H1 (cell line): ENCODE measurements around the gene ANKFN1.

Experiments
- CREB1 ChIP-seq: IDR thresholded peaks from 2 replicates; pipeline ENCODE4 v1.6.1; 2012; ENCODE audit warnings: inconsistent platforms
- EP300 ChIP-seq, 2 experiments: IDR thresholded peaks; 1 replicate in 1 of 2; 2 replicates in 1 of 2; pipeline ENCODE4 v1.6.1; 2011 to 2012; ENCODE audit warnings: low read depth in 2 of 2, low read length in 2 of 2, mild to moderate bottlenecking in 2 of 2, borderline replicate concordance in 1 of 2, inconsistent platforms in 1 of 2, moderate library complexity in 1 of 2
- EZH2 ChIP-seq: fragments of 200-600 bp; sonication (generic); IDR thresholded peaks from 2 replicates; pipeline ENCODE4 v1.7.1; 2012; ENCODE audit warnings: low read depth, mild to moderate bottlenecking, moderate library complexity, low read length, inconsistent platforms; ENCODE audit not compliant: severe bottlenecking
- KDM5A ChIP-seq: fragments of 200-600 bp; IDR thresholded peaks from 2 replicates; pipeline ENCODE4 v1.7.1; 2012; ENCODE audit warnings: mild to moderate bottlenecking, low read length, inconsistent platforms, mixed read lengths
- NRF1 ChIP-seq: IDR thresholded peaks from 2 replicates; pipeline ENCODE4 v1.6.1; 2011; ENCODE audit warnings: mild to moderate bottlenecking, low read depth, low read length, improper control_type of control experiment
- POLR2A ChIP-seq, 2 experiments: IDR thresholded peaks; 1 replicate in 1 of 2; 2 replicates in 1 of 2; pipeline ENCODE4 v1.6.1; 2011; ENCODE audit warnings: low read depth in 2 of 2, low read length in 2 of 2, mild to moderate bottlenecking in 2 of 2; ENCODE audit errors: control extremely low read depth in 1 of 2
- POLR2AphosphoS5 ChIP-seq: IDR thresholded peaks from 2 replicates; pipeline ENCODE4 v1.6.1; 2011; ENCODE audit warnings: low read depth, low read length
- RAD21 ChIP-seq, 2 experiments: IDR thresholded peaks in 1 of 2; conservative IDR thresholded peaks in 1 of 2; 2 replicates each; pipeline ENCODE4 v1.6.1; 2011; ENCODE audit warnings: low read depth in 2 of 2, low read length in 2 of 2, improper control_type of control experiment in 1 of 2, inconsistent platforms in 1 of 2, mild to moderate bottlenecking in 1 of 2, moderate library complexity in 1 of 2
- RNF2 ChIP-seq: fragments of 200-900, 300-1000 bp; sonication (generic); IDR thresholded peaks from 2 replicates; pipeline ENCODE4 v1.7.1; 2016; ENCODE audit warnings: borderline replicate concordance, low read depth, mild to moderate bottlenecking, antibody characterized with exemption, low read length; ENCODE audit not compliant: poor library complexity, severe bottlenecking; ENCODE audit errors: missing control alignments
- SAP30 ChIP-seq: fragments of 300-600 bp; sonication (generic); IDR thresholded peaks from 2 replicates; pipeline ENCODE4 v1.7.1; 2012; ENCODE audit warnings: low read length, moderate library complexity, mild to moderate bottlenecking, inconsistent platforms; ENCODE audit not compliant: insufficient read depth, insufficient replicate concordance
- YY1 ChIP-seq: IDR thresholded peaks from 2 replicates; pipeline ENCODE4 v1.6.1; 2011; ENCODE audit warnings: low read depth, mild to moderate bottlenecking, low read length
- TF ChIP-seq, protein P1 (sequence below): IDR thresholded peaks from 2 replicates; pipeline ENCODE4 v1.6.1; 2012; ENCODE audit warnings: low read length, inconsistent platforms
- TF ChIP-seq, protein P2 (sequence below), 3 experiments: IDR thresholded peaks; 1 replicate in 2 of 3; 2 replicates in 1 of 3; pipeline versions ENCODE4 v1.5.1 to v1.6.1; 2011; ENCODE audit warnings: low read length in 3 of 3, mild to moderate bottlenecking in 3 of 3, inconsistent platforms in 2 of 3, low read depth in 1 of 3, moderate library complexity in 1 of 3; ENCODE audit not compliant: insufficient read depth in 1 of 3; ENCODE audit errors: control extremely low read depth in 1 of 3
- TF ChIP-seq, protein P3 (sequence below): IDR thresholded peaks from 2 replicates; pipeline ENCODE4 v1.6.1; 2012; ENCODE audit warnings: inconsistent platforms

DNA sequence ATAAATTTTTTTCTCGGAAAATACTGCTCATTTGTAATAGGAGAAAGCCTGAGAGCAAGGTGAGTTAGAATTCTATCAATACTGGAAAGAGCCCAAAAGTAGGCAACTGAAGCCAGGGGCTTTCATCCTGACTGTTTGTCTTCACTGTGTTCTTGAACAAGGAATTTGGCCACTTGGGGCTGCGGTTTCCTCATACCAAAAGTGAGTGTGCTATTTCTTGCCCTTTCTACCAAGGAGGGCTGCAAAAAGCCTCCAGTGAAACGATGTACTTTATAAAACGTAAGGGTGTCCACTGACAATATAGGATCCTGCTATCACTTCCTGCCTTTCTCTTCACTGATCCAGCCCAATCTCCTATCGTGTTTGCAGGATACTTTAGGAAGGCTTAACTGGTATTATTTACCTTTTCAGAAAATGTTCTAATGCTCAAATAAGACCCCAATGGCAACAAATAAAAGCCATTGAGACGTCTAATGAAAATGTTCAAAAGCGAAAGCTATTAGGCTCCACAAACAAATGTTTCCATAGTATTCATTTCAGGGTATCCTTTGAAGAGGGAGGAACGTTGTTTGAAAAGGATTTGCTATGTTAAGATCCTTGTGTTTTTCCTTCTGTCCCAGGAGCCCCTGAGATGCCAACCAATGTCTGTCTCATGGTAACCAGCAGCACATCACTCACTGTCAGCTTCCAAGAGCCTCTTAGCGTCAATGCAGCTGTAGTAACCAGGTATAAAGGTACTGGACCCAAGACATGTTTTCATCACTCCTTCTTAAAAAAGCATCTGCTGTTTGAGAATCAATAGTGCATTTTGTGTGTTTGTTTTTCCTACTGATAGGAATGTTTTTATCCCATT, 220.9 kb downstream of the ANKFN1 start:
- TF ChIP-seq RNF2 (no peak), RAD21 (IDR thresholded peaks at IDR 0.05 in 1 of 2, conservative IDR thresholded peaks at IDR 0.05 in 1 of 2; ENCODE audit: low read depth in 2 of 2, low read length in 2 of 2) (peak in 1 of 2 experiments; percentile 23; a peak in 1 of 4 replicates), SAP30 (no peak), CREB1 (no peak), EP300 (IDR thresholded peaks at IDR 0.05; ENCODE audit: borderline replicate concordance in 1 of 2, low read depth in 2 of 2, low read length in 2 of 2) (no peak), NRF1 (no peak), EZH2 (no peak), KDM5A (no peak), YY1 (no peak), POLR2AphosphoS5 (no peak), POLR2A (IDR thresholded peaks at IDR 0.05; ENCODE audit: control extremely low read depth in 1 of 2, low read depth in 2 of 2, low read length in 2 of 2) (no peak)
- TF ChIP-seq, protein P1, sequence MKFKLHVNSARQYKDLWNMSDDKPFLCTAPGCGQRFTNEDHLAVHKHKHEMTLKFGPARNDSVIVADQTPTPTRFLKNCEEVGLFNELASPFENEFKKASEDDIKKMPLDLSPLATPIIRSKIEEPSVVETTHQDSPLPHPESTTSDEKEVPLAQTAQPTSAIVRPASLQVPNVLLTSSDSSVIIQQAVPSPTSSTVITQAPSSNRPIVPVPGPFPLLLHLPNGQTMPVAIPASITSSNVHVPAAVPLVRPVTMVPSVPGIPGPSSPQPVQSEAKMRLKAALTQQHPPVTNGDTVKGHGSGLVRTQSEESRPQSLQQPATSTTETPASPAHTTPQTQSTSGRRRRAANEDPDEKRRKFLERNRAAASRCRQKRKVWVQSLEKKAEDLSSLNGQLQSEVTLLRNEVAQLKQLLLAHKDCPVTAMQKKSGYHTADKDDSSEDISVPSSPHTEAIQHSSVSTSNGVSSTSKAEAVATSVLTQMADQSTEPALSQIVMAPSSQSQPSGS = no peak
- TF ChIP-seq, protein P2, sequence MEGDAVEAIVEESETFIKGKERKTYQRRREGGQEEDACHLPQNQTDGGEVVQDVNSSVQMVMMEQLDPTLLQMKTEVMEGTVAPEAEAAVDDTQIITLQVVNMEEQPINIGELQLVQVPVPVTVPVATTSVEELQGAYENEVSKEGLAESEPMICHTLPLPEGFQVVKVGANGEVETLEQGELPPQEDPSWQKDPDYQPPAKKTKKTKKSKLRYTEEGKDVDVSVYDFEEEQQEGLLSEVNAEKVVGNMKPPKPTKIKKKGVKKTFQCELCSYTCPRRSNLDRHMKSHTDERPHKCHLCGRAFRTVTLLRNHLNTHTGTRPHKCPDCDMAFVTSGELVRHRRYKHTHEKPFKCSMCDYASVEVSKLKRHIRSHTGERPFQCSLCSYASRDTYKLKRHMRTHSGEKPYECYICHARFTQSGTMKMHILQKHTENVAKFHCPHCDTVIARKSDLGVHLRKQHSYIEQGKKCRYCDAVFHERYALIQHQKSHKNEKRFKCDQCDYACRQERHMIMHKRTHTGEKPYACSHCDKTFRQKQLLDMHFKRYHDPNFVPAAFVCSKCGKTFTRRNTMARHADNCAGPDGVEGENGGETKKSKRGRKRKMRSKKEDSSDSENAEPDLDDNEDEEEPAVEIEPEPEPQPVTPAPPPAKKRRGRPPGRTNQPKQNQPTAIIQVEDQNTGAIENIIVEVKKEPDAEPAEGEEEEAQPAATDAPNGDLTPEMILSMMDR (IDR thresholded peaks at IDR 0.05; ENCODE audit: control extremely low read depth in 1 of 3, insufficient read depth in 1 of 3, low read depth in 1 of 3, low read length in 3 of 3) = no peak
- TF ChIP-seq, protein P3, sequence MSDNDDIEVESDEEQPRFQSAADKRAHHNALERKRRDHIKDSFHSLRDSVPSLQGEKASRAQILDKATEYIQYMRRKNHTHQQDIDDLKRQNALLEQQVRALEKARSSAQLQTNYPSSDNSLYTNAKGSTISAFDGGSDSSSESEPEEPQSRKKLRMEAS = no peak
